AG10803 (cell line): Measurements from ENCODE around the gene ANKRD53.
A peak's percentile ranks its signal among the peaks of the same experiment; 100 is the strongest.

Experiments used
- DNase-seq: peaks from one replicate; pipeline ENCODE4 v3.0.0; 2010; ENCODE audit warnings: low read depth
- H3K4me3 ChIP-seq: 2 replicates; pipeline ENCODE4 v1.5.1; 2011; ENCODE audit warnings: mild to moderate bottlenecking, low read length, control low read depth
- TF ChIP-seq, protein P1 (sequence below): conservative IDR thresholded peaks from 2 replicates; pipeline ENCODE4 v1.5.1; 2011; ENCODE audit warnings: mild to moderate bottlenecking, low read length, control low read depth, inconsistent platforms

The ANKRD53 gene

DNA sequence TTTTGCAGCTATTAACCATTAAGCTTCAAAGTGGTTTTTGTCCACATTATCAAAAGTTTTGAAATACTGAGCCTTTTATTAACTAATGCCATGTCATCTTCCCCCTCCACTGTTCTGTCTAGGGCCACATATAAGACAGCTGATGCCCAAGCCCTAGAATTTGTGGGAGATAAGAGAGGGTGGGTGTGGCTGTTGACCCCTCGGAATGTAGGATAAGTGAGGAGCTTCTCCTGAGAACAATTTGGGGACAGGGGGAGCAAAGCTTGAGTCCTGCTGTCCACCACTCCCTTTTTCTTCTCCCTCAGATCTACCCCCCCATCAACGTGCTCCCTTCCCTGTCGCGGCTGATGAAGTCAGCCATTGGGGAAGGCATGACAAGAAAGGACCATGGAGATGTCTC, 14.3 kb upstream of the ANKRD53 start:
- DNase-seq: no peak
- TF ChIP-seq, protein P1, sequence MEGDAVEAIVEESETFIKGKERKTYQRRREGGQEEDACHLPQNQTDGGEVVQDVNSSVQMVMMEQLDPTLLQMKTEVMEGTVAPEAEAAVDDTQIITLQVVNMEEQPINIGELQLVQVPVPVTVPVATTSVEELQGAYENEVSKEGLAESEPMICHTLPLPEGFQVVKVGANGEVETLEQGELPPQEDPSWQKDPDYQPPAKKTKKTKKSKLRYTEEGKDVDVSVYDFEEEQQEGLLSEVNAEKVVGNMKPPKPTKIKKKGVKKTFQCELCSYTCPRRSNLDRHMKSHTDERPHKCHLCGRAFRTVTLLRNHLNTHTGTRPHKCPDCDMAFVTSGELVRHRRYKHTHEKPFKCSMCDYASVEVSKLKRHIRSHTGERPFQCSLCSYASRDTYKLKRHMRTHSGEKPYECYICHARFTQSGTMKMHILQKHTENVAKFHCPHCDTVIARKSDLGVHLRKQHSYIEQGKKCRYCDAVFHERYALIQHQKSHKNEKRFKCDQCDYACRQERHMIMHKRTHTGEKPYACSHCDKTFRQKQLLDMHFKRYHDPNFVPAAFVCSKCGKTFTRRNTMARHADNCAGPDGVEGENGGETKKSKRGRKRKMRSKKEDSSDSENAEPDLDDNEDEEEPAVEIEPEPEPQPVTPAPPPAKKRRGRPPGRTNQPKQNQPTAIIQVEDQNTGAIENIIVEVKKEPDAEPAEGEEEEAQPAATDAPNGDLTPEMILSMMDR: no peak
- H3K4me3 ChIP-seq: no peak overlapping the region

- TF ChIP-seq, protein P1: peak; percentile 71
- peak overlapping the region; percentile 58 for H3K4me3 ChIP-seq
- peak; percentile 56 for DNase-seq
Measured at GRCh38 chr2:70964596-70965386, 13.6 kb upstream of the ANKRD53 start.

DNA sequence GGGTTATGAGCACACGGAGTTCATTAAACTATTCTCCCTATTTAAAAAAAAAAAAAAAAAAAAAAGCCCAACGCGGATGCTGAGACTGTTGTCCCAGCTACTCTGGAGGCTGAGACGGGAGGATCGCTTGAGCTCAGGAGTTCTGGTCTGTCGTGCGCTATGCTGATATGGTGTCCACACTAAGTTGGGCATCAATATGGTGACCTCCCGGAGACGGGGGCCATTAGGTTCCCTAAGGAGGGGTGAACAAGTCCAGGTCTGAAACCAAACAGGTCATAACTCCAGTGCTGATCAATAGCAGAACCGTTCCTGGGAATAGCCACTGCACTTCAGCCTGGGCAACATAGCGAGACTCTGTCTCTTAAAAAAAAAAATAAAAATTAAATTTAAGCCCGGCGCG, 12.9 kb upstream of the ANKRD53 start:
- no peak for DNase-seq
- H3K4me3 ChIP-seq: no peak overlapping the region
- TF ChIP-seq, protein P1: no peak

DNA sequence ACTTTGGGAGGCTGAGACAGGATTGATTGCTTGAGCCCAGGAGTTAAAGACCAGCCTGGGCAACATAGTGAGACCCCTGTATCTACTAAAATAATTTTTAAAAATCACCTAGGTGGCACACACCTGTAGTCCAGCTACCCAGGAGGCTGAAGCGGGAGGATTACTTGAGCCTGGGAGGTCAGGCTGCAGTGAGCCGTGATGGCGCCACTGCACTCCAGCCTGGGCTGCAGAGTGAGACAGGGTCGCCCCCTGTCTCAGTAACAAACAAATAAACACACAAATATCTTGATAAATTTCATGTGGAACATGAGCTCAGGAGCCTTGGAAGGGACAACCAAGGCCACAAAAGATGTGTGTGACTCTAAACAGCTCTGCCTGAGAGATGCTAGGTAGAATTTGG, 11.7 kb upstream of the ANKRD53 start:
- no peak for DNase-seq
- TF ChIP-seq, protein P1: no peak

DNA sequence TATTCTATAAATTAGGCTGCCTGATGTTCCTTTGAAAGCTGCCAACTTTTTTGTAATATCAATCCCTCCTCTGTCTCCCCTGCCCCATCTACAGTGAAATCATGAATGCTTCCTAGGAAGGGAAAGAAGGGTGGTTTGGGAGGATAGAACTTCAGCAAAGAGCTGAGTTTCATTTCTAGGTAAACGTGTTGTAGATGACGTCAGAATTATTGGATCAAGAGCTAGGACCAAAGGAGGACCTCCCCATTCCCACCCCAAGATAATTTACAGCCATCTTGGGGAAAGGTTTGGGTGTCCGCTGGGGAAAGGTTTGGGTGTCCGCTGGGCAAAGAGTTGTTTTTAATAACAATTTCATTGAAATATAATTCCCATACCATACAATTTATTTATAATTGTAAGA, 11.2 kb upstream of the ANKRD53 start:
- no peak overlapping the region for H3K4me3 ChIP-seq
- TF ChIP-seq, protein P1: no peak
- DNase-seq: no peak

More for the DNA sequence above, 11.7 kb upstream of the ANKRD53 start:
- no peak overlapping the region for H3K4me3 ChIP-seq

- TF ChIP-seq, protein P1: no peak
- H3K4me3 ChIP-seq: no peak overlapping the region
- DNase-seq: no peak
Measured at GRCh38 chr2:70974592-70974991, 3.8 kb upstream of the ANKRD53 start.

GRCh38 chr2:70975237-70975636, 3.2 kb upstream of the ANKRD53 start:
- H3K4me3 ChIP-seq: no peak overlapping the region
- no peak for DNase-seq
- TF ChIP-seq, protein P1: no peak
